Activated naive CD4-positive, alpha-beta T cell treated with anti-CD3 and anti-CD28 coated beads, Interleukin-2, amount 50 U/mL, for 16 hours (primary cell): ENCODE results near the gene IL15RA.
"Not testable (repeated sequence)": the region's sequence is repeated elsewhere in the genome, so short reads cannot be mapped to it uniquely, and the experiment has no call there.

Experiments used
- DNase-seq: peaks from one replicate; pipeline ENCODE4 v3.0.0-alpha.2; 2020

Gene IL15RA

DNA sequence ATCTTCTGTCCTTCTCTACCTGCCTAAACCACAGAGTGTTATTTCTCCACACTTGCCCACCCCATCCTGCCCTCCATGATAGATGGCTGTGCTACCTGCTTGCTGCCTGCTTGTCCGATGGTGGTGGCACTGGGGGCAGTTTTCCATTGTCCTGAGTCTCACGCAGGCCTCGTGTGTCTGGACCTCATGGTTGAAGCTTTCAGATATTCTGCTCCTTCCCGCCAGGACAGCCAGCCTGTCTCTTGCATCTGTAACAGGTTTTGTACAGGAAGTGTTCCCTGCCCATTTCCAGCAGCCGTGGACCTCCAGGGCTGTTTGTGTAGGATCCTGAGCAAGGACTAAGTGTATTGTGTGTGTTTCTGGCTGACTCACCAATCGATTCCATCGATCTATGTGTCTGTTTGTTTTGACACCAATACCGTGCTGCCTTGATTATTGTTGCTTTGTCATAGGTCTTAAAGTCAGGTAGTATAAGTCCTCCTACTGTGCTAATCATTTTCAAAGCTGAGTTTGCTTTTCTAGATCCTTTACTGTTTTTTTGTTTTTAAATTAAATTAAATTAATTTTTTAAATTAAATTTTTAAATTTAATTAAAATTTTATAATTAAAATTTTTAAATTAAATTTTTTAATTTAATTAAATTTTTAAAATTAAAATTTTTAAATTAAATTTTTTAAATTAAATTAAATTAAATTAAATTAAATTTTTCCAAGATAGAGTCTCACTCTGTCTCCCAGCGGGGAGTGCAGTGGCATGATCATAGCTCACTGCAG lies 8.5 kb downstream of the IL15RA start:
- no peak for DNase-seq

GRCh38 chr10:5968037-5968680 lies 9.2 kb downstream of the IL15RA start:
- DNase-seq = no peak

DNA sequence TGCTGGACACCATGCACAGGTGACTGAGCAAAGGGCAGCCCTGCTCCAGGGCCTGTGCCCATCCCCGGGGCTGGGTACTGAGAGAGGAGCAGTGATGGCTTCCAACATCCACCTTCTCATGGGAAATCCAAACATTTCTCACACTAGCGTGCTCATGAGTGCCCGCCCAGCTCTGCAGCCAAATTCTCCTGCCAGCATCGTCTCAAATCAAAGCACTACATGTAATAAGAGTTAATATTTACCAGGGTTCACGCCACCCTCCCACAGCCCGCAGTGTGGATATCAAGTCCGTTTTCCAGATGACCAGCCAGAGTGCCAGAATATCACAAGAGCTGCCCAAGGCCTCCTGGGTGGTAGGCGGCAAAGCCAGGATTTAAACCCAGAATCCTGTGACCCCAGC lies 12.1 kb downstream of the IL15RA start:
- DNase-seq = no peak

DNA sequence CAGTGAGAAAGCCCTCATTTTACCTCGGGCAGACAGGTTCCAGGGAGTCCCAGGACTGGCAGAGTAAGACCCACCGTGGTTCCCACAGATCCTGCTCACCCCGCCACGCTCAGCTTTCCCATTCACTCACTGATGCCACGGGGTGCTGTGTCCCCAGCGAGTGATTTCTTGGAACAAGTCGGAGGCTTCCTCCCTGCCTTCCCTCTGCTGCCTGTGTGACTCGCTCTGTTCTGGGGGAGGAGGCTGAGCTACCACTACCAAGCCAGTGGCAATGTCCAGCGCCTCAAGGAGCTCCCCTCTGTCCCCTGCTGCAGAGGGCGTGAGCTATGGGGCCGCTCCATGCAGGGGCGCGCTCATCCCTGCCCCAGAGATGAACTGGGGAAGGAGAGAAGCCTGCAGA lies 12.6 kb downstream of the IL15RA start:
- DNase-seq = no peak

DNA sequence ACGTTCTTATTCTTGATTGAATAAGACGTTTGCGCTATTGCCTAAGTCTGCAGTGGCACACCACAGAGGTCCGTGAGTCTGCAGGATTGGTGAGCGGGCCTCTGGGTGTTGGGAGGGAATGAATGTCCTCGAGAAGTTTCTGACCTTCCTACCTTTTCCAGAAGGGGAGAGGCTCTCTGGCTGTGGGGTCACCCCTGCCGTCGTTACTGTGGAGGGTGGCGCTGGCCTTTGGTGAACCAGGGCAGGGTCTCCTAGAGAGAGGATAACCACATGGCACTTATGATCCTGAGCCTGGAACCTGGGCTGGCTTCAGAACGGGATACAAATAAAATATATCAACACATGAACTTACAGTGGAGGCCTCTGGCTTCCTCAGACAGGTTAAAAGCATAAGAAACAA lies 13.8 kb downstream of the IL15RA start:
- DNase-seq = no peak

DNA sequence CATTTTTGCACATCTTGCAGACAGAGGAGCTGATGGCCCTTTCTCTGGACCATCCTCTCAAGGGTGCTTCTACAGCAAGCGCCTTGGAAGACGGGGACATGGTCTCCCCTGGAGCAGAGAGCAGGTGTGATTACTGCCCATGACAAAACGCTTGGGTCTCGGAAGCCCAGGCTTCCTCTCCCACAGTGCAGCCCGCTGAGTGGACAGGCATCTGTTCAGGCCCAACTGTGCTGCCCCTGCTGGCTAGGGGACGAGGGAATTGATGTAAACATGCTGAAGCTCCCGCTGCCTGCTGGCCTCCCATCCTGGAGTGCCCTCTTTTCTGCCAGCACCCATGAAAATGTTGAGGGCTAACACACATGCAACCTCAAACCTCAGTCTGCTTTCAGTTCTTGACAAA lies 14.3 kb downstream of the IL15RA start:
- DNase-seq = no peak

DNA sequence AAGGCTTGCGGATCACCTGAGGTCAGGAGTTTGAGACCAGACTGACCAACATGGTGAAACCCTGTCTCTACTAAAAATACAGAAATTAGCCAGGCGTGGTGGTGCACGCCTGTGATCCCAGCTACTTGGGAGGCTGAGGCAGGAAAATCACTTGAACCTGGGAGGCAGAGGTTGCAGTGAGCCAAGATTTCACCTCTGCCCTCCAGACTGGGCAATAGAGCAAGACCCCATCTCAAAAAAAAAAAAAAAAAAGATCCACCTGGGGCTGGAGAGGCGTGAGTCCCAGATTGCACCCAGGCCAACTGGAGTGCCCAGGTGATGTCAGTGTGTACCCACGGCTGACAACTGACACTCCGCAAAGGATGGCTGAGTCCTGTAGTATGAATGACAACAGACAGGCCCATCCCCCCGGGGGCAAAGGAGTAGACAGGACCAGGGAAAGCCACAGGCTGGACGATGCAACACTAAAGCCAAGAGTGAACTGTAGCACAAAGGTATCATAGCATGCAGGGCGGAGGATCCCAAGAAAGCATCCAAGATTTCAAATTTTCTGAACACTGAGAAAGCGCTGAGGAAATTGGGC lies 14.9 kb downstream of the IL15RA start:
- not testable (repeated sequence) for DNase-seq

DNA sequence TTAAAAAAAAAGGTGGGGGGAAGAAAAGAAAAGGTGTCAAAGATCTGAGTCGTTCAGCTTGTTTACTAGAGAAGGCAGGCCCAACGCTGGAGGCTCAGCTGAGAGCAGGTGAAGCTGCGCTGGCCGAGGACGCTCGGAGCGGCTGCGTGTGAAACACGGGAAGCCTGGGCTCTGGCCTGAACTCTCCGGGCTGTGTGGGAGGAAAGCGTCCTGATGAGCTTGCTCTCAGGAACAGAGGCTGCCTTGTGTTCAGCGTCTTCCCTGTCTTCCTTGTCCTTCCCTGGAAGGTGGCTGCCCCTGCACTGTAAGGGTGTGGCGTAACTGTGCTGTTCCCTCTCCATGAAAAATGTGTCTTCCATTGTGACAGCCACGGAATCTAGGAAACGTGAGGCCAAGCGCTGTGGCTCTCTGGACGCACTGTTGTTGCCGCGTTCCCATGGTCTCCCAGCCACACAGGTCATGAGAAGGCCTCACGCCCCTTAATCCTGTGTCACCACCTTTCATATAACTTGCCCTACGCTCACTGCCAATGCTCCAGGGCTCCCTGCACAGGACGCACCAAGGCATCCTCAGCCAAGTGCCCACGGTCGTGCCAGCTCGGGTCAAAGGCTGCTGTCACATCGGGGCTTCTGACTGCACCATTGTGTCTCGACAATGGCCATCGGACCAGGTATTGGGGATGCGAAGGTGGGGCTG lies 15.8 kb downstream of the IL15RA start:
- no peak for DNase-seq

GRCh38 chr10:5960973-5961275 lies 16.4 kb downstream of the IL15RA start:
- DNase-seq = not testable (repeated sequence)

DNA sequence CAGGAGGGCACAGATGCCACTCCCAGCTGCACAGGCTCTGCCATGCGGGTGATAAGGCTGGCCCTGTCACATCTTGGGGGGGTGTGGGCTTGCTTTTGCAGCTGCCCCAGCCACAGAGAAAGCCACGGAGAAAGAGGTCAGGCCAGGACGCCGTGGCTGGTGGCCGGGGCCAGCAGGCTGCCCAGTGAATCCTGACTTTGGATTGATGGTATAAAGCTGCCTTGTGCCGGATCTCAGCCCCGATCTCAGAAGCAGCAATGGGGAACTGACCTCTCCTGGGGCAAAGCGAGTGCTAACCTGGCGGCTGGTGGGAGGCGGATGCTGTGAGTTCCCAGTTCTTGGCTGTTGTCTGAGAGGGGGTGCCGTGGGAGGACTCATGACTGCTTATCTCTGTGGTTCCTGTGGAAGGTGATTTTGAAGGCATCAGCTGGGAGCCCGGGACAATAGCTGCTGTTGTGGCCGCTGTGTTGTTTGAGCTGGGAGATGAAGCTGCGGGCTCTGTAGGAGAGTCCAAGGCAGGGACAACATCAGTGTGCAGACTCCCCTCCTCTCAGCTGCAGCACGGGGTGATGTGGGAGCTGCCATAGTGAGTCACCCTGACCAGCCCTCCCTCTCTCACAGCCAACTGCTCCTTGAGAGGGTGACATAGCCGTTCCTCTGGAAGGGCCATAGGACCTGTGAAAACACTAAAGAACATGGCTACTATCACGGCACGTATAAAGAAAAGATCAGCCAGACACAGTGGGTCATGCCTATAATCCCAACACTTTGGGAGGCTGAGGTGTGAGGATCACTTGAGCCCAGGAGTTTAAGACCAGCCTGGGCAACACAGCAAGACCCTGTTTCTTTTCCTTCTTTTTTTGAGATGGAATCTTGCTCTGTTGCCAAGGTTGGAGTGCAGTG lies 17.0 kb downstream of the IL15RA start:
- DNase-seq = no peak

GRCh38 chr10:5959581-5960069 lies 17.7 kb downstream of the IL15RA start:
- no peak for DNase-seq

GRCh38 chr10:5959142-5959541 lies 18.2 kb downstream of the IL15RA start:
- no peak for DNase-seq

DNA sequence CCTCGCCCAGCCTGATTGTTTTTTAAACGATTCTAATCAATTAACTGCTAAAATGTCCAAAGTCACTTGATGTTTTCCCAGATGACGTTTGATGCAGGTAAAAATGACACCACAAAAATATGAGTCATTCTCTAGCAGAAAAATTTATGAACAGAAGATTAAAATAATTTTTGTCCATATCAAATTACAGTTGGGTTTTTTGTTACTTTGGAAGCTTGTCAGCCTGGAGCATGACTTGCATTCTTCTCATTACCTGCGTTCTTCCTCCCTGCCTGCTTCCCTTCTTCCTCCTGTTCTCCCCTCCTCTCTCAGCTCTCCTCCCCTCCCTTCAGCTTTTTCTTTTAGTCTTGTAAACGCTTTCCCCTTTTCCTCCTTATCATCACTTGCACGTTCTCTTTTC lies 18.7 kb downstream of the IL15RA start:
- no peak for DNase-seq

DNA sequence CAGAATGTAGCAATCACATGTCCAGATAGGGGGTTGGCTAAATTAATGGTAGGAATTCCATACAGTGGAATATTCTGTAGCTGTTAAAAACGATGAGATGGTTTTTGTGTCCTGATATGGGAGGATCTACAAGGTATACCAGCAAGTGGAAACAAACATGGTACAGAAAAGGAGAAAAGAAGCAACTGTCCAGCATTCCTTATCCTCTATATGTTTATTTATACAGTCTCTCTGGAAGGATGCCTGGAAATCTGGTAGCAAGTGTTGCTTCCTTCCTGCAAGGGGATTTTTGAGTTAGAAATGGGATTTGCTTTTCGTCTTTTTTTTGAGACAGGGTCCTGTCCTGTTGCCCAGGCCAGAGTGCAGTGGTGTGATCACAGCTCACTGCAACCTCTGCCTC lies 19.3 kb downstream of the IL15RA start:
- DNase-seq = no peak

DNA sequence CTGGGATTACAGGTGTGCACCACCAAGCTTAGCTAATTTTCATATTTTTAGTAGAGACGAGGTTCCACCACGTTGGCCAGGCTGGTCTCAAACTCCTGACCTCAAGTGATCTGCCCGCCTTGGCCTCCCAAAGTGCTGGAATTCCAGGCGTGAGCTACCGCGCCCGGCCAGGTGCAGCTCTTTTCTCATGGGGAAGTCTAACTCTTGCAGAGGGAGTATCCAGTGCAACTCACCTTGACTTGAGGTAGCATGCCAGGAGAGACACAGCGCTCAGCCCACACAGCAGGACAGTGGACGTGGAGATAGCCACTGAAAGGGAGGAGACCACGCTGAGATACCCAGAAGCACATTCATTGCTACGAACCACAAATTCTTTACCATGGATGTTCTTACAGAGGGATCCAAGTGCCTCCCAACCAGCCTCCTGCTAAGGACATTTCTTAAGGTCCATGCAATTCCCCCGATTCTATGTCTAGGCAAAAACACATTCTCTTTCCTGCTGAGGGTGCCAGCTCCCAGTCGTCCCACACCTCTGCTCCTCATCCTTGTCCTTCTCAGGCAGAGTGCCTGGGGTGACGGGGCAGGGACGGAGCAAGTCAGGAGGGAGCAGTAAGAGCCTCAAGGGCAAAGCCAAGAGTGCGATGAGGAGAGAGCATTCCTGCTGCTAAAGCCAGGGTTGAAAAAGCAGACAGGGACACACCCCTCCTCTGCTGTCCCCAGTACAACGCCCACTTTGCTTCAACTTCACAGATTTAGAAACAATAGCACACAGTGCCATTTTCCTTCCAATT lies 21.0 kb downstream of the IL15RA start:
- DNase-seq = no peak

DNA sequence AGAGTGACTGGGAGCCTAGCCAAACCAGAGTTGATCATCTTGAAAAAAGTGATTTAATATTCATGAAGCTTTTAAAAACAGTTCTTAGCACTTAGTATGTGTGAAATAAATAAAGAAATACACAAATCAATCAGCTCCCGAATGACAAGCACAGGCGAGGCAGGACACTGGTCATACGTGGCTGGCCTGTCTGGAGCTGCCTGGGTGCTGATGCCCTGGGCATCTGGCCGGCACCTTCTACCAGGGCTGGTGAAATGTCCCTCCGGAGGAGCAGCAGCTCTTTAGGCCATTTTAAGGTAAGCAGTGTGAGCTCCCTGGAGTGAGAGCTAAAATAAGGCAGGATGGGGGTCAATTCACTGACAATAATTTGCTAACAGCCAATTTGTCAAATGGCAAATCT lies 23.7 kb downstream of the IL15RA start:
- DNase-seq = no peak

DNA sequence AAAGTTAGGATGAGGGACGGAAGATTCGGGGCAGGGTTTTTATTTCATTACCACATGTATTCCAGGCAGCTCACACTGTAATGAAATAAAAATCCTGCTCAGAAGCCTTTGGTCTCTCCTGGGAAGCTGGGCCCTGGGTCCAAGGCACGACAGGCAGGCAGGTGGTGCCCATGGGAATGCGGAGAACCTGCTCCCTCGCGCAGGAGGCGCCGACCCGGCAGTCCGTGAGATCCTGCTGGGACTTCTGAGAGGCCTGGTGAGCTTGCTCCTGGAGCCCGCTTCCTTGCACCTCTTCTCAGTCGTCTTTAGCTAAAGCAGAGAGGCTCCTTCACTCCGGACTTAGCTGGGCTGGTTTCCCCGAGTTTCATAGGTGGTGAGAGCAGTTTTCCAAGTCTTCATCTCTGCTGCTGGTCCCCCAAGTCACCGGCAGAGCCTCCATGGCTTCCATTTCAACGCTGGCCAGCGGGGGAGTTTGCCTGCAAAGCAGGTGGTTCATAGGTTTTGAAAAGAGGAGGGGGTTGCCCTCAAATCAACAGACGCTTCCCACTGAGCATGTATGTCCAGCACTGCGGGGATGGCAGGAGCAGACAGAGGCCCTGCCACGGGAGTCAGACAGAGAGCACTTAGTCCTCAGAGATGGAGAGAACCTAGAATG lies 24.5 kb downstream of the IL15RA start:
- DNase-seq = no peak

- no peak for DNase-seq
Observed at GRCh38 chr10:5951721-5952407, 25.5 kb downstream of the IL15RA start.

DNA sequence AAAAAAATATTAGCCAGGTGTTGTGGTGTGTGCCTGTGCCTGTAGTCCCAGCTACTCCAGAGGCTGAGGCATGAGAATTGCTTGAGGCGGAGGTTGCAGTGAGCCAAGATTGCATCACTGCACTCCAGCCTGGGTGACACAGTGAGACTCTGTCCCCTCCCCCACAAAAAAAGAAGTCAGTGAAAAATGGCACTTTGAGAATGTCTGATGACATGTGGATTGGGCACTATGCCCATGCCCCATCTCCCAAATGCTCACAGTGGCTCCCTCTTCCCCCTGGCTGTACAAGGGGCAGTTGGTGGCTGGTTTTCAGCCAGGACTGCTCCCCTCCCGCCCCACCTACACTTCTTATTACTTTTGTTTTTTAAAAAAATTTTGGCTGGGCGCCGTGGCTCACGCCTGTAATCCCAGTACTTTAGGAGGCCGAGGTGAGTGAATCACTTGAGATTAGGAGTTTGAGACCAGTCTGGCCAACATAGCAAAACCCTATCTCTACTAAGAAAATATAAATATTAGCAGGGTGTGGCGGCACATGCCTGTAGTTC lies 26.1 kb downstream of the IL15RA start:
- no peak for DNase-seq

GRCh38 chr10:5949009-5949759 lies 28.2 kb downstream of the IL15RA start:
- DNase-seq = peak; percentile 39
